HCT116 (cell line): ENCODE measurements around the gene TAOK3. TPM values are rescaled to one million over a fixed set of nuclear protein-coding genes. Genes with fewer than 3 reads are reported as not detected.

Source experiments
- ATAC-seq: fragments of 200-7000 bp; cut with Tn5 transposase; 2 replicates; pipeline ENCODE4 v1.9.1; 2020; ENCODE audit warnings: mild to moderate bottlenecking, moderate library complexity
- BruUV-seq: library from RNA; stranded (reverse); fragments of 400-500 nt; replicated peaks from 2 replicates; lab custom pipeline; 2021; lab: Mats Ljungman, UMichigan
- CTCF ChIA-PET: fragments of 300-600 bp; sonication (Branson Sonifier 250); formaldehyde crosslinking; loops from one replicate; lab custom pipeline; 2021; ENCODE audit warnings: antibody characterized with exemption; lab: Charles Lee
- POLR2A ChIA-PET: fragments of 300-600, 350-600 bp; sonication (Branson Sonifier 250); formaldehyde crosslinking; loops from one replicate; lab custom pipeline; 2021; ENCODE audit warnings: antibody characterized with exemption; lab: Charles Lee
- RAD21 ChIA-PET, 2 experiments: fragments of 300-600 bp; sonication (Branson Sonifier 250); formaldehyde crosslinking; loops; one replicate each; lab custom pipeline; 2023; ENCODE audit warnings: low total read pairs in 2 of 2; ENCODE audit not compliant: uncharacterized antibody in 2 of 2, unreplicated experiment in 2 of 2, low non-redundant PET in 1 of 2; lab: Charles Lee
- DNase-seq: peaks from one replicate; pipeline ENCODE4 v3.0.0-alpha.2; 2010; ENCODE audit warnings: low read depth, low spot score
- H2AFZ ChIP-seq: fragments of 200-600 bp; shearing (Covaris generic), sonication (generic); 2 replicates; pipeline ENCODE4 v1.6.1; 2017; ENCODE audit warnings: low read depth, mixed run types, mixed read lengths, antibody characterized with exemption, low read length; ENCODE audit not compliant: poor library complexity, severe bottlenecking
- H3K27ac ChIP-seq: 2 replicates; pipeline ENCODE4 v1.5.1; 2012; ENCODE audit warnings: low read depth, low read length
- H3K27me3 ChIP-seq: fragments of 200-600 bp; sonication (generic); 2 replicates; pipeline ENCODE4 v1.6.1; 2016; ENCODE audit warnings: mixed run types, low read length, mixed read lengths; ENCODE audit not compliant: insufficient read depth
- H3K36me3 ChIP-seq, 2 experiments: fragments of 200-500 bp in 1 of 2; fragments of 200-600 bp in 1 of 2; sonication (Bioruptor generic) in 1 of 2; sonication (generic) in 1 of 2; 2 replicates each; pipeline versions ENCODE4 v1.5.1 to v1.6.1; 2014 to 2016; ENCODE audit warnings: low read length in 2 of 2, inconsistent platforms in 1 of 2, mixed read lengths in 1 of 2, mixed run types in 1 of 2; ENCODE audit not compliant: insufficient read depth in 2 of 2, control insufficient read depth in 1 of 2
- H3K4me1 ChIP-seq, 2 experiments: fragments of 200-600 bp in 1 of 2; sonication (generic) in 1 of 2; 2 replicates each; pipeline versions ENCODE4 v1.5.1 to v1.6.1; 2012 to 2017; ENCODE audit warnings: low read length in 2 of 2, inconsistent platforms in 1 of 2, mild to moderate bottlenecking in 1 of 2, mixed read lengths in 1 of 2, mixed run types in 1 of 2, moderate library complexity in 1 of 2; ENCODE audit not compliant: insufficient read depth in 2 of 2, control insufficient read depth in 1 of 2
- H3K4me2 ChIP-seq: fragments of 200-600 bp; sonication (generic); 2 replicates; pipeline ENCODE4 v1.6.1; 2017; ENCODE audit warnings: mixed run types, low read length, mixed read lengths
- H3K4me3 ChIP-seq, 2 experiments: fragments of 200-600 bp in 1 of 2; sonication (generic) in 1 of 2; replicated peaks in 1 of 2; 2 replicates each; pipeline ENCODE4 v1.5.1; 2011 to 2016; ENCODE audit warnings: low read length in 2 of 2, control low read depth in 1 of 2, low read depth in 1 of 2, mild to moderate bottlenecking in 1 of 2, mixed read lengths in 1 of 2, mixed run types in 1 of 2
- H3K79me2 ChIP-seq: fragments of 200-600 bp; sonication (generic); 2 replicates; pipeline ENCODE4 v1.6.1; 2017; ENCODE audit warnings: mild to moderate bottlenecking, mixed run types, low read length, moderate library complexity, mixed read lengths; ENCODE audit not compliant: insufficient read depth
- H3K9ac ChIP-seq: fragments of 200-600 bp; sonication (generic); 2 replicates; pipeline ENCODE4 v1.6.1; 2016; ENCODE audit warnings: low read length, mixed read lengths
- H3K9me2 ChIP-seq: fragments of 200-600 bp; sonication (generic), shearing (Covaris generic); 2 replicates; pipeline ENCODE4 v1.6.1; 2017; ENCODE audit warnings: mixed run types, mild to moderate bottlenecking, moderate library complexity; ENCODE audit not compliant: insufficient read depth
- H3K9me3 ChIP-seq, 2 experiments: fragments of 200-500 bp in 1 of 2; fragments of 200-600 bp in 1 of 2; sonication (Bioruptor generic) in 1 of 2; sonication (generic) in 1 of 2; 2 replicates each; pipeline ENCODE4 v1.6.1; 2014 to 2017; ENCODE audit warnings: low read length in 2 of 2, mixed read lengths in 2 of 2, inconsistent platforms in 1 of 2, low read depth in 1 of 2, mild to moderate bottlenecking in 1 of 2, mixed run types in 1 of 2, moderate library complexity in 1 of 2; ENCODE audit not compliant: control insufficient read depth in 1 of 2, insufficient read depth in 1 of 2
- H4K20me1 ChIP-seq: fragments of 200-600 bp; sonication (generic), shearing (Covaris generic); 2 replicates; pipeline ENCODE4 v1.6.1; 2017; ENCODE audit warnings: mixed run types, mild to moderate bottlenecking, moderate library complexity; ENCODE audit not compliant: insufficient read depth
- ATF3 ChIP-seq: IDR thresholded peaks from 2 replicates; pipeline ENCODE4 v1.6.1; 2012
- CBX3 ChIP-seq: IDR thresholded peaks from 2 replicates; pipeline ENCODE4 v1.6.1; 2012; ENCODE audit warnings: low read depth
- CEBPB ChIP-seq: IDR thresholded peaks from 2 replicates; pipeline ENCODE4 v1.6.1; 2012; ENCODE audit warnings: low read depth
- EZH2 ChIP-seq: fragments of 200-600 bp; sonication (generic); IDR thresholded peaks from 2 replicates; pipeline ENCODE4 v1.6.1; 2017; ENCODE audit warnings: antibody characterized with exemption, mixed run types
- JUND ChIP-seq: IDR thresholded peaks from 2 replicates; pipeline ENCODE4 v1.6.1; 2012
- POLR2A ChIP-seq: IDR thresholded peaks from 2 replicates; pipeline ENCODE4 v1.7.0; 2011; ENCODE audit warnings: borderline replicate concordance; ENCODE audit not compliant: insufficient read depth, insufficient read length; ENCODE audit errors: extremely low read depth
- RAD21 ChIP-seq: IDR thresholded peaks from 2 replicates; pipeline ENCODE4 v1.6.1; 2012; ENCODE audit warnings: low read depth, mild to moderate bottlenecking
- REST ChIP-seq: IDR thresholded peaks from 2 replicates; pipeline ENCODE4 v1.6.1; 2012; ENCODE audit warnings: low read depth
- intact Hi-C: fragments of 100-400 bp; cut with micrococcal nuclease; formaldehyde crosslinking; loops from 2 replicates; pipeline ENCODE4 v1.10.0; 2022
- total RNA-seq: library from RNA; stranded (reverse); gene quantifications from one replicate; pipeline ENCODE4 v1.2.1, GENCODE V29; 2021; ENCODE audit not compliant: unreplicated experiment

Gene TAOK3
- total RNA-seq, 1 experiment from 2014 or later, result 10.5 TPM

DNA sequence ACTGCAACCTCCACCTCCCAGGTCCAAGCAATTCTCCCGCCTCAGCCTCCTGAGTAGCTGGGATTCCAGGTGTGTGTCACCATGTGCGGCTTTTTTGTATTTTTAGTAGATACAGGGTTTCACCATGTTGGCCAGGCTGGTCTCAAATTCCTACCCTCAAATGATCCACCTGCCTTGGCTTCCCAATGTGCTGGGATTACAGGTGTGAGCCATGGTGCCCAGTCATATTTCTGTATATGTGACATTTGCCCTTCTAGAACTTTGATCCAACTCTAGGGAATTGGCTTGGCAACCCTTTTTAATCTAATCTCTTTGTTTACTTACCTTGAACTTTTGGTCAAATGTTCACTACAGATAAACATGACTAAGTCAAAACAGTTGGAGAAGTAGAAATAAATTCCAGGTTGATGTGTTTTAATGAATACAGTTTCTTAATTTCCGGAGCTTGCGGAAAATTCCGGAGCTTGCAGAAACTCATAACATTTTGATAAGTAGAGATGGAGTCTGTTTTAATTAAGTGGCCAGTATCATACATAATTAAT, 248.3 kb downstream of the TAOK3 start:
- intact Hi-C loops, result no loop called here
- Histone ChIP-seq H3K4me2 (no peak overlapping the region), H3K9ac (no peak overlapping the region), H3K9me2 (no peaks in the 10 kb centered on the region), H3K27me3 (no peaks in the 10 kb centered on the region), H3K27ac (no peak overlapping the region), H3K36me3 (no peaks in the 10 kb centered on the region), H2AFZ (no peak overlapping the region), H4K20me1 (no peaks in the 10 kb centered on the region), H3K4me3 (no peak overlapping the region), H3K79me2 (no peaks in the 10 kb centered on the region), H3K4me1 (peaks cover 4 to 10% of the 10 kb centered on the region in 2 experiments; a peak in 3 of 4 replicates), H3K9me3 (no peaks in the 10 kb centered on the region)
- RAD21 ChIA-PET, result no interaction called here
- CTCF ChIA-PET, result interaction anchor here (1.3 kb wide), 1 partner anchor 252 kb away, joined by 3 read pairs; the partner anchor contains the start of gene SUDS3
- BruUV-seq, result no TSS peak
- ATAC-seq, result no peak
- POLR2A ChIA-PET, result interaction anchor here (1.7 kb wide), 1 partner anchor 11 kb away, joined by 5 read pairs; the partner anchor contains the start of gene PEBP1
- TF ChIP-seq CEBPB, result no peak
- no peak for TF ChIP-seq CBX3
- no peak for TF ChIP-seq RAD21
- no peak for TF ChIP-seq POLR2A
- no peak for TF ChIP-seq EZH2
- no peak for TF ChIP-seq JUND
- TF ChIP-seq REST, result no peak
- no peak for TF ChIP-seq ATF3
- no peak for DNase-seq
